GM13977 (cell line): ENCODE data around the gene ELOA.

ENCODE experiments used
- DNase-seq: peaks from one replicate; pipeline ENCODE4 v3.0.0; 2012; ENCODE audit warnings: low spot score
- in situ Hi-C: fragments of 300-500 bp; cut with MboI; formaldehyde crosslinking; loops from one replicate; pipeline ENCODE4 v1.12.0; 2022; ENCODE audit warnings: low sequenced_read_pairs, low pct_unique_long_range_greater_than_20kb, mixed read lengths, inconsistent platforms; ENCODE audit not compliant: unreplicated experiment
- TF ChIP-seq, protein P1 (sequence below): IDR thresholded peaks from 2 replicates; pipeline ENCODE4 v1.5.1; 2012; ENCODE audit warnings: mild to moderate bottlenecking, control low read depth; ENCODE audit not compliant: insufficient read depth; ENCODE audit errors: extremely low read depth, missing control alignments

The ELOA gene

GRCh38 chr1:23763041-23763577 is 19.8 kb downstream of the ELOA start:
- in situ Hi-C loops: no loop called here
- DNase-seq: no peak
- TF ChIP-seq, protein P1, sequence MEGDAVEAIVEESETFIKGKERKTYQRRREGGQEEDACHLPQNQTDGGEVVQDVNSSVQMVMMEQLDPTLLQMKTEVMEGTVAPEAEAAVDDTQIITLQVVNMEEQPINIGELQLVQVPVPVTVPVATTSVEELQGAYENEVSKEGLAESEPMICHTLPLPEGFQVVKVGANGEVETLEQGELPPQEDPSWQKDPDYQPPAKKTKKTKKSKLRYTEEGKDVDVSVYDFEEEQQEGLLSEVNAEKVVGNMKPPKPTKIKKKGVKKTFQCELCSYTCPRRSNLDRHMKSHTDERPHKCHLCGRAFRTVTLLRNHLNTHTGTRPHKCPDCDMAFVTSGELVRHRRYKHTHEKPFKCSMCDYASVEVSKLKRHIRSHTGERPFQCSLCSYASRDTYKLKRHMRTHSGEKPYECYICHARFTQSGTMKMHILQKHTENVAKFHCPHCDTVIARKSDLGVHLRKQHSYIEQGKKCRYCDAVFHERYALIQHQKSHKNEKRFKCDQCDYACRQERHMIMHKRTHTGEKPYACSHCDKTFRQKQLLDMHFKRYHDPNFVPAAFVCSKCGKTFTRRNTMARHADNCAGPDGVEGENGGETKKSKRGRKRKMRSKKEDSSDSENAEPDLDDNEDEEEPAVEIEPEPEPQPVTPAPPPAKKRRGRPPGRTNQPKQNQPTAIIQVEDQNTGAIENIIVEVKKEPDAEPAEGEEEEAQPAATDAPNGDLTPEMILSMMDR: no peak

DNA sequence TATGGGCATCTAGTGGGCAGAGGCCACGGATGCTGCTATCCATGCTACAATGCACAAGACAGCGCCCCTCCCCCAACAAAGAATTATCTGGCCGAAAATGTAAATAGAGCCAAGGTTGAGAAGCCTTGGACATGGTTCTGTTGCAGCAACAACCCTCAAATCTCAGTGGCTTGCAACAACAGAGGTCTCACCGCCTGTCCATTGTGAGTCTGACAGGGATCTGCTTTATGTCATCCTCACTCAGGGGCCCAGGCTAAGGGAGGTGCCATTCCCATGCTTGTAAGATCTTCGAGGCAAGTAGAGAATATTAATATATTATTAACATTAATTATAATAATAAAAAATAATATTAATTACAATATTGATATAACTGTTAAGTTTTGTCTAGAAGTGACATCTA is 25.5 kb downstream of the ELOA start:
- TF ChIP-seq, protein P1: no peak
- no peak for DNase-seq
- in situ Hi-C loops: no loop called here

DNA sequence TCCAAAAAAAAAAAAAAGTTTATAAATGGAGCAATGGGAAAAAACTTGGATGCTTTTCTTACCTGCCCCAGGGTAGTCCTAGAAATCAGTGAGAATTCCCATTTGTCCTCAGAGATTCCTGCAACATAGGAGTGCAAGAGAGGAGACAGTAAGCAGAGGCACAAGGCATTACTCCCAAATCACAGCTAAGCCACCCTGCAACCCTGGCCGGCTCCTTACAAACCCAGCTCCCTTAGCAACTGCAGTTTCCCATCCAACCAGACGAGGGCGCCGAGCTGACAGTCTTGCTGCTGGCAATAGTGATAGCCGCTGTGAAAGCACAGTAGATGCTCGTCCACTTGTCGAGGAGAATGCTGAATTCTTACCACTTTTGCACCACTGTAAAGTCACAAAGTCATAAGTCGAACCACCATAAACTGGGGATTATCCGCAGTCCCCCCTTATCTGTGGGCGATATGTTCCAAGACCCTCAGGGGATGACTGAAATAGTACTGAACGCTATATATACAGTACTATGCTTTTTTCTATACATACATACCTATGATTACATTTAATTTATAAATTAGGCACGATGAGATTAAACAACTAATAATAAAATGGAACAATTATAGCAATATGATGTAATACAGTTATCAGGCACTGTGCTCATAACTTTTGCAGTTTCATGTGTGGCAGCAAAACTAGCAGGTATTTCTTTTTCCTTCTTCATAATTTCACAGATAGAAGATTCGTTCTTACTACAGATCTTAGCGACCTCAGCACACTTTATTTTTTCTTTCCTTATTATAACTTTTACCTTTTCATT is 29.0 kb downstream of the ELOA start:
- TF ChIP-seq, protein P1: peak; percentile 97
- in situ Hi-C loops: no loop called here
- DNase-seq: peak; percentile 69

GRCh38 chr1:23772854-23773242 is 29.6 kb downstream of the ELOA start:
- no peak for DNase-seq
- TF ChIP-seq, protein P1: no peak
- in situ Hi-C loops: no loop called here

GRCh38 chr1:23774174-23774880 is 31.1 kb downstream of the ELOA start:
- TF ChIP-seq, protein P1: no peak
- in situ Hi-C loops: no loop called here
- DNase-seq: no peak

GRCh38 chr1:23776217-23776616 is 32.9 kb downstream of the ELOA start:
- no peak for DNase-seq
- TF ChIP-seq, protein P1: no peak
- in situ Hi-C loops: no loop called here
